ENCODE results near the gene OR6A2.
"Not testable (repeated sequence)": the region's sequence is repeated elsewhere in the genome, so short reads cannot be mapped to it uniquely, and the experiment has no call there.

Gene OR6A2

GRCh38 chr11:6799402-6799801 is at the start of gene OR6A2:
Gene OR6A2, minus strand, starts transcription at chr11:6799689. Its CDS starts 3,981 bp downstream, at chr11:6795708.
- DNase-seq (ENCODE audit: low spot score) = peak; percentile 35

GRCh38 chr11:6845383-6845782 is 45.9 kb upstream of the OR6A2 start, which contains the start of gene OR10A5:
Gene OR10A5, plus strand, starts transcription at chr11:6845683. Its CDS starts 0 bp downstream, at chr11:6845683.
- DNase-seq (ENCODE audit: low spot score) = no peak

- no peak for DNase-seq (ENCODE audit: low spot score)
Observed at GRCh38 chr11:6844356-6844755, 44.9 kb upstream of the OR6A2 start.

DNA sequence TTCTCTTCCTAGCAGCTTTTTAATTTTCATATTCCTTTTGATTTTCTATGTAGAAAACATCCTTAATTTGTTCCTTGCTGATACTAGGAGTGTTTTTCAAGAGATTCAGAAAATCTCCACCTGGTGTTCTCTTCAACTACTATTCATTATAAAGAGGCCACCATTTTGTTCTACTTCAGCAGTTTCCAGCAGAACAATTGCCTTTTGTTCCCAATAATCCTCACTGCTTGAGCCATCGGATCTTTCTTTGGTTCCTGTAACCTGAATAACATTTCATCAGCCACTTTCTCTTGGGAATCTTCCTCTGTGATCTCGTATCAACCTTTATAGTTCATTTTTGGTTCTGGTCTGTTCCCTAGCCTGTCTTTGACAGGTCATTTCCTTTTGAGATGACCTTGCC is 44.2 kb upstream of the OR6A2 start:
- no peak for DNase-seq (ENCODE audit: low spot score)

DNA sequence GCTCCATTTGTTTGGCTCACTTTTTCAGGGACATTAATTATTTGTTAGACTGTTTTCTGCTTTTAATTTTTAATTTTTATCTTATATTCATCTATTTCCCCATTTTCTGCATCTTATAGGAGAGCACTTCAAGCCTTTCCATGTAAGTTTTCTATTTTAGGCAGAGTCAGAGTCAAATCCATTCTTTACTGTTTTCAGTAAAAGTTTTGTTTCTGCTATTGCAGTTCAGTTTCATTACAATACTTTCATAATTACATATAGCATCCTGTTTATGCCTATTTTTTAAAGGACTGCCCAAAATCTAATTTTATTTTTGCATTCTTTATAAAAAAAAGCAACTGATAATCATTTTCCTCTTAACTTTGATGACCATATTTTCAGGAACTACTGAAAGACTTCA is 42.2 kb upstream of the OR6A2 start:
- no peak for DNase-seq (ENCODE audit: low spot score)

- no peak for DNase-seq (ENCODE audit: low spot score)
Observed at GRCh38 chr11:6834021-6834420, 34.5 kb upstream of the OR6A2 start.

- no peak for DNase-seq (ENCODE audit: low spot score)
Observed at GRCh38 chr11:6833356-6833755, 33.9 kb upstream of the OR6A2 start.

GRCh38 chr11:6828103-6828502 is 28.6 kb upstream of the OR6A2 start:
- no peak for DNase-seq (ENCODE audit: low spot score)

GRCh38 chr11:6825231-6825744 is 25.8 kb upstream of the OR6A2 start:
- DNase-seq (ENCODE audit: low spot score) = peak; percentile 12

- no peak for DNase-seq (ENCODE audit: low spot score)
Observed at GRCh38 chr11:6824136-6824823, 24.8 kb upstream of the OR6A2 start.

- DNase-seq (ENCODE audit: low spot score) = no peak
Observed at GRCh38 chr11:6818967-6819366, 19.5 kb upstream of the OR6A2 start.

DNA sequence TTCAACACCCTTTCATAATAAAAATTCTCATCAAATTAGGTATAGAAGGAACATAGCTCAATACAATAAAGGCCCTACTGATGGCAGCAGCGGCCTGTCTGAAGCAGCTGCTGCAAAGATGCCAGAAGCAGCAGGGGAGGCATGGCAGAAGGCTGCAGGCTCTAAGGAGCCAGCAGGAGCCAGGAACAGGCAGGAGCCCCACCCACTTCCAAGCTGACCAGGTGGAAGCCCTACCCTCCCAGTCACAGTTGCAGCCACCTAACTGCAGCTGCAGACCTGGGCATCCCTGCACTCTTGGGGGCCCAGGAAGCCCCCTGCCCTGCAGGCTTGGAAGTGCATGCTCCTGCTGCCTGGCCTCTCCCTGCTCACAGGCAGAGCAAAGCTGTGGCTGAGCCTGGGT is 18.2 kb upstream of the OR6A2 start:
- peak; percentile 22 for DNase-seq (ENCODE audit: low spot score)

GRCh38 chr11:6813656-6814055 is 14.2 kb upstream of the OR6A2 start:
- DNase-seq (ENCODE audit: low spot score) = no peak

DNA sequence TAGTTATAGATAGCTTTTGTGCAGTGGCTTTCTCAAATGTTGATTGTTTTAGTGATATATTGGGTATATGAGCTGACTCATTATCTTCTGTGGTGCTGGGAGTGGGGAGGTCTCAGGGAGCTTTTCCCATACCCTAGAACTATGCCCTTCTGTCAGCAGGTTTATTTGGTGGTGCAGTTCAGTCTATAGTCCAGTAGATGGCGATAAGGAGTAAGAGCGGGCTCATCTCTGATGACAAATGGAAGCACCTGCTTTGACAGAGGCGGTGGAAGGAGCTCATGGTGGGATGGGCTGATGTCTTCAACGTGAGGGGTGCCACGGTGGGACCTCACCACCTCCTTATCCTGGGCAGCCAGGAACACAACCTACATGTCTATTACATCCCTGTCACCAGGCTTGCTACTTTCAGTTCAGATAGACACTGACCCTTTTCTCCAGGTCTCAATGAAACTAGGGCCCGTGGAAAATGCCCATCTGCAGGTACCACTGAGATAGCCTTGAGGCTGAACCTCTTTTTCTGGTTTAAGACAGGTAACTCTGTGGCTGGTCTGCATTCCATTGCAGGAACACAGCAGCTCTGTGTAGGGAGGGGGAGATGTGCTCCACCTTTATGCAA is 13.0 kb upstream of the OR6A2 start:
- peak; percentile 68 for DNase-seq (ENCODE audit: low spot score)

DNA sequence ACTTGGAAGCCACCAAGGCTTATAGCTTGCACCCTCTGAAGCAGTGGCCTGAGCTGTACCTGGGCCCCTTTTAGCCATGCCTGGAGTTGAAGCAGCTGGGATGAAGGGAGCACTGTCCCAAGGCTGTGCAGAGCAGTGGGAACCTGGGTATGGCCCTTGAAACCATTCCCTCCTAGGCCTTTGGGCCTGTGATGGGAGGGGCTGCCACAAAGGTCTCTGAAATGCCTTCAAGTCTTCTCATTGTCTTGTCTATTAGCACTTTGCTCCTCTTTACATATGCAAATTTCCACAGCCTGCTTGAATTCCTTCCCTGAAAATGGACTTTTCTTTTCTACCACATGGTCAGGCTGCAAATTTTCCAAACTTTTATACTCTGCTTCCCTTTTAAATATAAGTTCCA is 1.6 kb upstream of the OR6A2 start:
- DNase-seq (ENCODE audit: low spot score) = not testable (repeated sequence)

- DNase-seq (ENCODE audit: low spot score) = no peak
Observed at GRCh38 chr11:6794639-6795038, 4.8 kb downstream of the OR6A2 start.

GRCh38 chr11:6790546-6790945 is 8.9 kb downstream of the OR6A2 start:
- DNase-seq (ENCODE audit: low spot score) = no peak

- DNase-seq (ENCODE audit: low spot score) = no peak
Observed at GRCh38 chr11:6782720-6783119, 16.8 kb downstream of the OR6A2 start, which contains the start of gene OR2AG1. Gene OR2AG1, plus strand, starts transcription at chr11:6783020. Its CDS starts 2,018 bp downstream, at chr11:6785038.

GRCh38 chr11:6780829-6781228 is 18.7 kb downstream of the OR6A2 start:
- DNase-seq (ENCODE audit: low spot score) = no peak

GRCh38 chr11:6778518-6778917 is 21.0 kb downstream of the OR6A2 start:
- no peak for DNase-seq (ENCODE audit: low spot score)

DNA sequence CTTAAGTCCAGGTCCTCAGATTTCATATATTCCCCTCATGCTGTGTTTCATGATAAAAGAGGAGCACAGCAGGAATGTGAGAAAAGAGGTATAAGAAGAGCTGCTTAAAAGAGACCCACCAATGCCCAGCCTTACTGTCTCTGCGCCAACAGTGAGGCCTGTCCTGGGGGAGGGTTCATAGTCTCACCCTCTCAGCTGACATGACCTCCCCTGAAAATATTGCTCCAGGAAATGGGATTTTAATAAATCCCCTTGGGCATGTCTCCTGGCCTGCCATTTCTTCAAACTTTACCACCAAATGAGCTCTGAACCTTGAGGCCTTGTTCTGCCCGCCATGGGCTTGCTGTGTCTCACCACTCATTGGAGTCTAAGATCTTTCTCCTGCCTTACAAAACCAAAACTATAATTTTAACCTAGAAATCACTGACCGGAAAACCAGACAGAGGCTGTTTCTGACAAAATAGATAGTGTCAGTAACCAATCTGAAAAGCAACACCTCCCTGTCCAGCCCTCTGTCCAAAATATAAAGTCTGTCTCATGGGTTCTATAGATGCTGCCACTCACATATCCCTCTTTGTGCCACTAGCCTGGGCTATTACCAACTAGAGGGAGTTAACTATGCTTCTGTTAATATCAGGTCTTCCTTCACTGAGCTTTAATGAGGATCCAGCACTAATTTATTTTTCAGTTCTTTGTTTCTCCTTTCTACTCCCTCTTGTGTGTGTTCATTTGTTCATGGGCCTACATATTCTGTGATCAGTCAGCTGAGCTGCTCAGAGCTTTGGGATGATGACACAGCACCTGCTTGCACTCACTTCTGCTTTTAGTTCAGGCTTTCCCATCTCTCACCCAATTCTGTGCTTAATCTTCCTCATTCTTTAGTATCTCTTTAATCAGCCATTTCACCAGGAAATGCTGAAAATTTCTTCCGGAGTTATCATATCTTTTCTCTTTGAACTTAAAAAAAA is 27.3 kb downstream of the OR6A2 start, which contains the start of gene OR2AG2:
Gene OR2AG2 (minus strand): TSS at position 51 of the 968 bp plus-strand sequence. CDS start 3,019 bp downstream, outside the sequence.
- no peak for DNase-seq (ENCODE audit: low spot score)

GRCh38 chr11:6757373-6757967 is 42.0 kb downstream of the OR6A2 start:
- DNase-seq (ENCODE audit: low spot score) = peak; percentile 70

Data from RKO (cell line).